ENCODE measurements around the gene AURKB. TPM values are rescaled to one million over a fixed set of nuclear protein-coding genes. Genes with fewer than 3 reads are reported as not detected.

AURKB gene
- total and polyA plus RNA-seq, 10 donors: 2.4 to 30.9 (median 10.5) TPM

- WGBS, 5 donors: 93 to 94% (median 93%) methylated on average over 21 of the region's 21 CpGs
Observed at GRCh38 chr17:8234361-8235270, 24.2 kb upstream of the AURKB start.

GRCh38 chr17:8231701-8232100, 21.3 kb upstream of the AURKB start:
- Histone ChIP-seq H3K9me3 (no peaks in the 10 kb centered on the region), H3K27me3 (replicated peaks in 1 of 7) (no peaks in the 10 kb centered on the region), H3K27ac (no peak overlapping the region), H3K4me3 (no peak overlapping the region), H3K36me3 (peaks cover 17 to 99% (median 93%) of the 10 kb centered on the region in 6 donors), H3K4me1 (peaks cover 0 to 16% (median 7%) of the 10 kb centered on the region in 6 donors)
- intact Hi-C loops (cut with DNase I; ENCODE audit: low total_unique reads): no loop called here
- WGBS, 5 donors: 90 to 97% (median 96%) methylated on average over 10 of the region's 10 CpGs
- TF ChIP-seq POLR2A (IDR thresholded peaks at IDR 0.05): no peak
- TF ChIP-seq POLR2AphosphoS5 (IDR thresholded peaks at IDR 0.05): no peak
- TF ChIP-seq CTCF (IDR thresholded peaks at IDR 0.05 in 8 of 11, conservative IDR thresholded peaks at IDR 0.05 in 3 of 11): no peak
- no peak for DNase-seq

More at GRCh38 chr17:8234361-8235270, 24.2 kb upstream of the AURKB start:
- no peak for DNase-seq
- Histone ChIP-seq H3K27ac (no peak overlapping the region), H3K36me3 (peaks cover 17 to 100% (median 98%) of the 10 kb centered on the region in 6 donors), H3K27me3 (replicated peaks in 1 of 7) (no peaks in the 10 kb centered on the region), H3K4me3 (no peak overlapping the region), H3K9me3 (no peaks in the 10 kb centered on the region), H3K4me1 (peaks cover 0 to 6% (median 0%) of the 10 kb centered on the region in 6 donors)
- intact Hi-C loops (cut with DNase I; ENCODE audit: low total_unique reads): no loop called here
- TF ChIP-seq CTCF (IDR thresholded peaks at IDR 0.05 in 8 of 11, conservative IDR thresholded peaks at IDR 0.05 in 3 of 11) (no peak), POLR2AphosphoS5 (IDR thresholded peaks at IDR 0.05) (peak in 1 of 3 donors; percentile 42)

GRCh38 chr17:8227238-8227581, 16.8 kb upstream of the AURKB start:
- WGBS, 5 donors: 83 to 95% (median 92%) methylated on average over 4 of the region's 4 CpGs
- TF ChIP-seq POLR2AphosphoS5 (IDR thresholded peaks at IDR 0.05) (no peak), CTCF (IDR thresholded peaks at IDR 0.05 in 8 of 11, conservative IDR thresholded peaks at IDR 0.05 in 3 of 11) (no peak), POLR2A (IDR thresholded peaks at IDR 0.05) (no peak)
- no peaks in the 10 kb centered on the region for H3K27me3 ChIP-seq (replicated peaks in 1 of 7)
- peak overlapping the region in 7 of 8 donors; percentile 67 to 97 (median 76) for H3K27ac ChIP-seq
- peak overlapping the region in 3 of 8 donors; percentile 9 to 44 (median 27) for H3K4me3 ChIP-seq
- peaks cover 12 to 52% (median 34%) of the 10 kb centered on the region in 6 donors for H3K4me1 ChIP-seq
- intact Hi-C loops (cut with DNase I; ENCODE audit: low total_unique reads): loop anchor here (10.0 kb wide), 1 partner anchor 68 kb away; the partner anchor contains the start of gene SLC25A35
- H3K36me3 ChIP-seq: peaks cover 3 to 54% (median 49%) of the 10 kb centered on the region in 6 donors
- H3K9me3 ChIP-seq: no peaks in the 10 kb centered on the region
- DNase-seq: no peak

Measured in spleen (tissue), 11 donors.